Liver (tissue), 9 donors: ENCODE measurements around the gene PSENEN. TPM values are rescaled to one million over a fixed set of nuclear protein-coding genes. Genes with fewer than 3 reads are reported as not detected.

Experiments used
- DNase-seq: peaks from one replicate; pipeline ENCODE4 v3.0.0-alpha.2; 2017; ENCODE audit warnings: low spot score
- H3K27ac ChIP-seq, 2 donors: one replicate each; pipeline ENCODE4 v1.7.0; 2013; ENCODE audit warnings: inconsistent platforms in 2 of 2, low read length in 2 of 2, control low read depth in 1 of 2, low read depth in 1 of 2, mild to moderate bottlenecking in 1 of 2
- H3K27me3 ChIP-seq, 4 donors: one replicate each; pipeline versions ENCODE4 v1.6.1 to v1.7.0; 2013; ENCODE audit warnings: low read length in 3 of 4, inconsistent platforms in 1 of 4, mild to moderate bottlenecking in 1 of 4, moderate library complexity in 1 of 4; ENCODE audit not compliant: control insufficient read depth in 4 of 4, insufficient read depth in 4 of 4
- H3K36me3 ChIP-seq, 4 donors: one replicate each; pipeline versions ENCODE4 v1.6.1 to v1.7.0; 2013; ENCODE audit warnings: low read length in 3 of 4, mild to moderate bottlenecking in 3 of 4, low read depth in 1 of 4, moderate library complexity in 1 of 4; ENCODE audit not compliant: control insufficient read depth in 4 of 4, insufficient read depth in 3 of 4
- H3K4me1 ChIP-seq, 4 donors: one replicate each; pipeline versions ENCODE4 v1.6.1 to v1.7.0; 2013; ENCODE audit warnings: low read length in 3 of 4, mild to moderate bottlenecking in 3 of 4, moderate library complexity in 1 of 4; ENCODE audit not compliant: control insufficient read depth in 4 of 4, insufficient read depth in 4 of 4
- H3K4me3 ChIP-seq, 3 donors: one replicate each; pipeline versions ENCODE4 v1.6.1 to v1.7.0; 2013; ENCODE audit warnings: low read length in 3 of 3, control low read depth in 1 of 3, low read depth in 1 of 3, mild to moderate bottlenecking in 1 of 3
- H3K9ac ChIP-seq, 2 donors: one replicate each; pipeline ENCODE4 v1.7.0; 2013; ENCODE audit warnings: low read length in 2 of 2, mild to moderate bottlenecking in 2 of 2, moderate library complexity in 2 of 2, control low read depth in 1 of 2, low read depth in 1 of 2
- H3K9me3 ChIP-seq, 4 donors: one replicate each; pipeline versions ENCODE4 v1.6.1 to v1.7.0; 2013; ENCODE audit warnings: low read length in 3 of 4; ENCODE audit not compliant: control insufficient read depth in 4 of 4
- FOXA1 ChIP-seq: IDR thresholded peaks from 2 replicates; pipeline ENCODE4 v1.6.1; 2016; ENCODE audit warnings: antibody characterized with exemption
- FOXA2 ChIP-seq: IDR thresholded peaks from 2 replicates; pipeline ENCODE4 v1.6.1; 2016; ENCODE audit warnings: antibody characterized with exemption
- GABPA ChIP-seq, 2 donors: IDR thresholded peaks in 1 of 2; conservative IDR thresholded peaks in 1 of 2; 2 replicates each; pipeline ENCODE4 v1.6.1; 2016; ENCODE audit warnings: antibody characterized with exemption in 2 of 2, mild to moderate bottlenecking in 1 of 2, moderate library complexity in 1 of 2
- HNF4A ChIP-seq, 2 donors: conservative IDR thresholded peaks; 2 replicates each; pipeline ENCODE4 v1.6.1; 2016; ENCODE audit warnings: antibody characterized with exemption in 2 of 2, mild to moderate bottlenecking in 2 of 2
- JUND ChIP-seq, 2 donors: IDR thresholded peaks; 2 replicates each; pipeline ENCODE4 v1.6.1; 2016; ENCODE audit warnings: antibody characterized with exemption in 2 of 2
- NR2F2 ChIP-seq: IDR thresholded peaks from 2 replicates; pipeline ENCODE4 v1.6.1; 2016; ENCODE audit warnings: antibody characterized with exemption
- RAD21 ChIP-seq, 2 donors: IDR thresholded peaks; 2 replicates each; pipeline ENCODE4 v1.6.1; 2016; ENCODE audit warnings: antibody characterized with exemption in 2 of 2, mild to moderate bottlenecking in 2 of 2
- SP1 ChIP-seq: IDR thresholded peaks from 2 replicates; pipeline ENCODE4 v1.6.1; 2018; ENCODE audit warnings: antibody characterized with exemption, mild to moderate bottlenecking
- TAF1 ChIP-seq: conservative IDR thresholded peaks from 2 replicates; pipeline ENCODE4 v1.6.1; 2016; ENCODE audit warnings: antibody characterized with exemption, mild to moderate bottlenecking
- whole genome bisulfite sequencing: extraction: QIAGEN DNeasy Blood & Tissue Kit; methylation state at CpG from one replicate; pipeline ENCODE4 v1.1.7; 2013; 5-methylcytosine and 5-hydroxymethylcytosine counted together
- polyA plus RNA-seq, 2 donors: library from polyadenylated mRNA; stranded (reverse) in 1 of 2; unstranded in 1 of 2; fragments of 200-250 nt in 1 of 2; fragments of >200 nt in 1 of 2; fragmentation: Nextera tagmentation in 1 of 2; extraction: Ambion mirVana in 1 of 2; gene quantifications; one replicate each; pipeline versions ENCODE4 v1.2.1 to v1.2.3, GENCODE V29; 2013 to 2015
- total RNA-seq, 2 donors: library from RNA; depleted of rRNA; stranded (reverse); fragments of >200 nt; gene quantifications; one replicate each; pipeline ENCODE4 v1.2.3, GENCODE V29; 2014
- TF ChIP-seq, protein P1 (sequence below): IDR thresholded peaks from 2 replicates; pipeline ENCODE4 v1.6.1; 2016; ENCODE audit warnings: antibody characterized with exemption
- TF ChIP-seq, protein P2 (sequence below): IDR thresholded peaks from 2 replicates; pipeline ENCODE4 v1.6.1; 2016; ENCODE audit warnings: antibody characterized with exemption
- TF ChIP-seq, protein P3 (sequence below): IDR thresholded peaks from 2 replicates; pipeline ENCODE4 v1.6.1; 2016; ENCODE audit warnings: antibody characterized with exemption, mild to moderate bottlenecking
- TF ChIP-seq, protein P4 (sequence below): IDR thresholded peaks from 2 replicates; pipeline ENCODE4 v1.6.1; 2016; ENCODE audit warnings: antibody characterized with exemption
- TF ChIP-seq, protein P5 (sequence below): fragments of 150-350 bp; IDR thresholded peaks from 2 replicates; pipeline ENCODE4 v1.5.1; 2017; ENCODE audit warnings: improper control_type of control experiment, low read depth, low read length; ENCODE audit not compliant: missing input control
- donor health status: healthy.
- donor health status: healthy.
- donor health status: healthy.
- donor health status: healthy.
- donor health status: healthy.

The PSENEN gene
- total and polyA plus RNA-seq, 4 donors, result 7.4 to 58.1 (median 20.7) TPM

DNA sequence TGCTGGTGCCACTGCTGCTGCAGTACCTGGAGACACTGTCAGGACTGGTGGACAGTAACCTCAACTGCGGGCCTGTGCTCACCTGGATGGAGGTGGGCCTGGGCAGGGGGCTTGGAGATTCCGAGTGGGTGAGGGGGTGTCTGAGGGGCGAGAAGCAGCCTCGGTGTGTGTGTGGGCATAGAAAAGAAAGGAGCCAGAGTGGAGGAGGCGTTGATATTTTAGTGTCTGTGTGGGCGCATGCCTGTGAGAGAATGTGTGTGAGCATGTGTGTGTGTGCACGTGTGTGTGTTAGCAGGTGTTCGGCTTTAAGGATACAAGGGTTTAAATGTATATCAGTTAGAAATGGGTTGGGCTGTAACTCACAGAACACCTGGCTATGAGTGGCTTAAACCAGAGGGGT lies 33.6 kb downstream of the PSENEN start:
- 92% methylated on average over 8 of the region's 8 CpGs for WGBS
- Histone ChIP-seq H3K36me3 (peaks cover 0 to 1% (median 0%) of the 10 kb centered on the region in 4 donors), H3K4me1 (peaks cover 0 to 5% (median 4%) of the 10 kb centered on the region in 4 donors), H3K27me3 (no peaks in the 10 kb centered on the region), H3K4me3 (no peak overlapping the region), H3K27ac (no peak overlapping the region), H3K9me3 (no peaks in the 10 kb centered on the region), H3K9ac (no peak overlapping the region)
- DNase-seq, result no peak
- TF ChIP-seq, protein P1, sequence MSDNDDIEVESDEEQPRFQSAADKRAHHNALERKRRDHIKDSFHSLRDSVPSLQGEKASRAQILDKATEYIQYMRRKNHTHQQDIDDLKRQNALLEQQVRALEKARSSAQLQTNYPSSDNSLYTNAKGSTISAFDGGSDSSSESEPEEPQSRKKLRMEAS, result no peak
- TF ChIP-seq FOXA1, result no peak
- TF ChIP-seq GABPA (IDR thresholded peaks at IDR 0.05 in 1 of 2, conservative IDR thresholded peaks at IDR 0.05 in 1 of 2), result no peak
- TF ChIP-seq RAD21 (IDR thresholded peaks at IDR 0.05), result no peak
- TF ChIP-seq FOXA2, result no peak
- TF ChIP-seq NR2F2, result no peak
- TF ChIP-seq, protein P2, sequence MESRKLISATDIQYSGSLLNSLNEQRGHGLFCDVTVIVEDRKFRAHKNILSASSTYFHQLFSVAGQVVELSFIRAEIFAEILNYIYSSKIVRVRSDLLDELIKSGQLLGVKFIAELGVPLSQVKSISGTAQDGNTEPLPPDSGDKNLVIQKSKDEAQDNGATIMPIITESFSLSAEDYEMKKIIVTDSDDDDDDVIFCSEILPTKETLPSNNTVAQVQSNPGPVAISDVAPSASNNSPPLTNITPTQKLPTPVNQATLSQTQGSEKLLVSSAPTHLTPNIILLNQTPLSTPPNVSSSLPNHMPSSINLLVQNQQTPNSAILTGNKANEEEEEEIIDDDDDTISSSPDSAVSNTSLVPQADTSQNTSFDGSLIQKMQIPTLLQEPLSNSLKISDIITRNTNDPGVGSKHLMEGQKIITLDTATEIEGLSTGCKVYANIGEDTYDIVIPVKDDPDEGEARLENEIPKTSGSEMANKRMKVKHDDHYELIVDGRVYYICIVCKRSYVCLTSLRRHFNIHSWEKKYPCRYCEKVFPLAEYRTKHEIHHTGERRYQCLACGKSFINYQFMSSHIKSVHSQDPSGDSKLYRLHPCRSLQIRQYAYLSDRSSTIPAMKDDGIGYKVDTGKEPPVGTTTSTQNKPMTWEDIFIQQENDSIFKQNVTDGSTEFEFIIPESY, result no peak
- no peak for TF ChIP-seq HNF4A (conservative IDR thresholded peaks at IDR 0.05)
- TF ChIP-seq, protein P3, sequence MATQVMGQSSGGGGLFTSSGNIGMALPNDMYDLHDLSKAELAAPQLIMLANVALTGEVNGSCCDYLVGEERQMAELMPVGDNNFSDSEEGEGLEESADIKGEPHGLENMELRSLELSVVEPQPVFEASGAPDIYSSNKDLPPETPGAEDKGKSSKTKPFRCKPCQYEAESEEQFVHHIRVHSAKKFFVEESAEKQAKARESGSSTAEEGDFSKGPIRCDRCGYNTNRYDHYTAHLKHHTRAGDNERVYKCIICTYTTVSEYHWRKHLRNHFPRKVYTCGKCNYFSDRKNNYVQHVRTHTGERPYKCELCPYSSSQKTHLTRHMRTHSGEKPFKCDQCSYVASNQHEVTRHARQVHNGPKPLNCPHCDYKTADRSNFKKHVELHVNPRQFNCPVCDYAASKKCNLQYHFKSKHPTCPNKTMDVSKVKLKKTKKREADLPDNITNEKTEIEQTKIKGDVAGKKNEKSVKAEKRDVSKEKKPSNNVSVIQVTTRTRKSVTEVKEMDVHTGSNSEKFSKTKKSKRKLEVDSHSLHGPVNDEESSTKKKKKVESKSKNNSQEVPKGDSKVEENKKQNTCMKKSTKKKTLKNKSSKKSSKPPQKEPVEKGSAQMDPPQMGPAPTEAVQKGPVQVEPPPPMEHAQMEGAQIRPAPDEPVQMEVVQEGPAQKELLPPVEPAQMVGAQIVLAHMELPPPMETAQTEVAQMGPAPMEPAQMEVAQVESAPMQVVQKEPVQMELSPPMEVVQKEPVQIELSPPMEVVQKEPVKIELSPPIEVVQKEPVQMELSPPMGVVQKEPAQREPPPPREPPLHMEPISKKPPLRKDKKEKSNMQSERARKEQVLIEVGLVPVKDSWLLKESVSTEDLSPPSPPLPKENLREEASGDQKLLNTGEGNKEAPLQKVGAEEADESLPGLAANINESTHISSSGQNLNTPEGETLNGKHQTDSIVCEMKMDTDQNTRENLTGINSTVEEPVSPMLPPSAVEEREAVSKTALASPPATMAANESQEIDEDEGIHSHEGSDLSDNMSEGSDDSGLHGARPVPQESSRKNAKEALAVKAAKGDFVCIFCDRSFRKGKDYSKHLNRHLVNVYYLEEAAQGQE, result no peak
- no peak for TF ChIP-seq SP1
- TF ChIP-seq TAF1, result no peak

DNA sequence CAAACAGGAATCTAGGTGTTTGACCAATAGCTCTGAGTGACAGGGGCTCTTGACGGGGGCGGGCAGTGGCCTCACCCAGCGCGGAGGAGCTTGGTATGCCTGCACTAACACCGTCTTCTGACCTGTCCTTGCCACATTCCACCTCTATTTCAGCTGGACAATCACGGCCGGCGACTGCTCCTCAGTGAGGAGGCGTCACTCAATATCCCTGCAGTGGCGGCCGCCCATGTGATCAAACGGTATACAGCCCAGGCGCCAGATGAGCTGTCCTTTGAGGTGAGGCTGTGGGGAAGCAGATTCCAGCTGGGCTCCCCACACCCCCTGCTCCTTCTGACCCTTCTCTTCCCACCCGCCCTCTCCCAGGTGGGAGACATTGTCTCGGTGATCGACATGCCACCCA lies 34.6 kb downstream of the PSENEN start:
- no peak for DNase-seq
- no peak overlapping the region for H3K27ac ChIP-seq
- H3K36me3 ChIP-seq, result peaks cover 0 to 1% (median 0%) of the 10 kb centered on the region in 4 donors

DNA sequence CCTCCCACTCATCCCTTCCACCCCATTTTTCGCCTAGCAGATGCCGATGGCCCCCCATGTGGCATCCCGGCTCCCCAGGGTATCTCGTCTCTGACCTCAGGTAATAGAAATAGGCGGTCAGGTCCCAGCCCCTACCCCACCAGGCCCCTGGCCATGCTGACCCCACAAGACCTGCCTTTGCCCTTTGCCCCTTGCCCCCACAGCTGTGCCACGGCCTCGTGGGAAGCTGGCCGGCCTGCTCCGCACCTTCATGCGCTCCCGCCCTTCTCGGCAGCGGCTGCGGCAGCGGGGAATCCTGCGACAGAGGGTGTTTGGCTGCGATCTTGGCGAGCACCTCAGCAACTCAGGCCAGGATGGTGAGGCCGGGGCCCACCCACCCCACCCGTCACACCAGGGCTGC lies 35.3 kb downstream of the PSENEN start:
- DNase-seq, result no peak
- Histone ChIP-seq H3K27ac (no peak overlapping the region), H3K9ac (no peak overlapping the region), H3K9me3 (no peaks in the 10 kb centered on the region), H3K4me3 (no peak overlapping the region), H3K27me3 (no peaks in the 10 kb centered on the region), H3K36me3 (peaks cover 0 to 1% (median 0%) of the 10 kb centered on the region in 4 donors), H3K4me1 (peaks cover 0 to 3% (median under 1%) of the 10 kb centered on the region in 4 donors)
- 96% methylated on average over 20 of the region's 20 CpGs for WGBS
- no peak for TF ChIP-seq JUND (IDR thresholded peaks at IDR 0.05)
- TF ChIP-seq, protein P4, sequence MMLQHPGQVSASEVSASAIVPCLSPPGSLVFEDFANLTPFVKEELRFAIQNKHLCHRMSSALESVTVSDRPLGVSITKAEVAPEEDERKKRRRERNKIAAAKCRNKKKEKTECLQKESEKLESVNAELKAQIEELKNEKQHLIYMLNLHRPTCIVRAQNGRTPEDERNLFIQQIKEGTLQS, result no peak
- TF ChIP-seq, protein P2, result no peak
- TF ChIP-seq FOXA2, result no peak
- no peak for TF ChIP-seq HNF4A (conservative IDR thresholded peaks at IDR 0.05)
- no peak for TF ChIP-seq TAF1
- TF ChIP-seq RAD21 (IDR thresholded peaks at IDR 0.05), result no peak
- TF ChIP-seq, protein P5, sequence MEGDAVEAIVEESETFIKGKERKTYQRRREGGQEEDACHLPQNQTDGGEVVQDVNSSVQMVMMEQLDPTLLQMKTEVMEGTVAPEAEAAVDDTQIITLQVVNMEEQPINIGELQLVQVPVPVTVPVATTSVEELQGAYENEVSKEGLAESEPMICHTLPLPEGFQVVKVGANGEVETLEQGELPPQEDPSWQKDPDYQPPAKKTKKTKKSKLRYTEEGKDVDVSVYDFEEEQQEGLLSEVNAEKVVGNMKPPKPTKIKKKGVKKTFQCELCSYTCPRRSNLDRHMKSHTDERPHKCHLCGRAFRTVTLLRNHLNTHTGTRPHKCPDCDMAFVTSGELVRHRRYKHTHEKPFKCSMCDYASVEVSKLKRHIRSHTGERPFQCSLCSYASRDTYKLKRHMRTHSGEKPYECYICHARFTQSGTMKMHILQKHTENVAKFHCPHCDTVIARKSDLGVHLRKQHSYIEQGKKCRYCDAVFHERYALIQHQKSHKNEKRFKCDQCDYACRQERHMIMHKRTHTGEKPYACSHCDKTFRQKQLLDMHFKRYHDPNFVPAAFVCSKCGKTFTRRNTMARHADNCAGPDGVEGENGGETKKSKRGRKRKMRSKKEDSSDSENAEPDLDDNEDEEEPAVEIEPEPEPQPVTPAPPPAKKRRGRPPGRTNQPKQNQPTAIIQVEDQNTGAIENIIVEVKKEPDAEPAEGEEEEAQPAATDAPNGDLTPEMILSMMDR, result no peak

More for the DNA sequence above, 34.6 kb downstream of the PSENEN start:
- Histone ChIP-seq H3K9ac (no peak overlapping the region), H3K9me3 (no peaks in the 10 kb centered on the region), H3K4me1 (peaks cover 0 to 3% (median 2%) of the 10 kb centered on the region in 4 donors), H3K4me3 (no peak overlapping the region), H3K27me3 (no peaks in the 10 kb centered on the region)
- 97% methylated on average over 16 of the region's 16 CpGs for WGBS
- TF ChIP-seq FOXA2, result no peak
